K562 (cell line): ENCODE measurements around the gene UBE2I. TPM values are rescaled to one million over a fixed set of nuclear protein-coding genes. Genes with fewer than 3 reads are reported as not detected.

Experiments
- DLX4 ChIP-seq: fragments of 250-450 bp; sonication (Bioruptor Pico); IDR thresholded peaks from 2 replicates; pipeline ENCODE4 v1.6.1; 2021; ENCODE audit warnings: mild to moderate bottlenecking
- FOXA1 ChIP-seq: fragments of 450-650 bp; IDR thresholded peaks from 2 replicates; pipeline ENCODE4 v1.6.1; 2016; ENCODE audit warnings: mild to moderate bottlenecking, borderline replicate concordance
- HNRNPL ChIP-seq: fragments of 200-400 bp; formaldehyde crosslinking; IDR thresholded peaks from 2 replicates; pipeline ENCODE4 v1.6.1; 2017; ENCODE audit warnings: low read depth, mild to moderate bottlenecking, low read length
- KHSRP ChIP-seq: fragments of 450-650 bp; IDR thresholded peaks from 2 replicates; pipeline ENCODE4 v1.6.1; 2017
- MAX ChIP-seq: sonication (generic); formaldehyde crosslinking; IDR thresholded peaks from 2 replicates; pipeline ENCODE4 v1.9.0; 2022; ENCODE audit warnings: mild to moderate bottlenecking, missing genetic modification reagents
- NCOA1 ChIP-seq: fragments of 450-650 bp; IDR thresholded peaks from 2 replicates; pipeline ENCODE4 v1.6.1; 2016; ENCODE audit warnings: low read depth
- NR2C2 ChIP-seq, 2 experiments: fragments of 200-800 bp in 1 of 2; sonication (Bioruptor generic) in 1 of 2; sonication (generic) in 1 of 2; formaldehyde crosslinking in 1 of 2; IDR thresholded peaks; 2 replicates each; pipeline versions ENCODE4 v1.6.1 to v1.8.0; 2016 to 2022; ENCODE audit warnings: mild to moderate bottlenecking in 1 of 2, missing compliant biosample characterization in 1 of 2, missing genetic modification characterization in 1 of 2, missing genetic modification reagents in 1 of 2
- RBFOX2 ChIP-seq: fragments of 200-400 bp; formaldehyde crosslinking; IDR thresholded peaks from 2 replicates; pipeline ENCODE4 v1.6.1; 2017; ENCODE audit warnings: low read depth, mild to moderate bottlenecking, low read length, moderate library complexity
- ZEB2 ChIP-seq: fragments of 450-650 bp; IDR thresholded peaks from 2 replicates; pipeline ENCODE4 v1.6.1; 2016
- polyA plus RNA-seq, 8 experiments: library from polyadenylated mRNA; depleted of rRNA in 4 of 8; stranded (reverse) in 5 of 8; unstranded in 3 of 8; fragments of >200 nt; fragmentation: Nextera tagmentation in 2 of 8; fragmentation: Illumina TruSeq in 1 of 8; extraction: Ambion mirVana in 2 of 8; extraction: Trizol in 1 of 8; gene quantifications; 2 replicates each; pipeline versions ENCODE4 v1.2.1 to v1.2.3, GENCODE V29; 2011 to 2014; ENCODE audit warnings: inconsistent platforms in 1 of 8, missing spikeins in 1 of 8
- total RNA-seq, 7 experiments: library from RNA; depleted of rRNA in 6 of 7; stranded (reverse); fragments of >200 nt in 6 of 7; fragmentation: Illumina TruSeq in 2 of 7; extraction: Trizol in 2 of 7; gene quantifications; 2 replicates each; pipeline versions ENCODE4 v1.2.1 to v1.2.3, GENCODE V29; 2011 to 2021; ENCODE audit warnings: low replicate concordance in 1 of 7
- TF ChIP-seq, protein P1 (sequence below): fragments of 450-650 bp; formaldehyde crosslinking; IDR thresholded peaks from 2 replicates; pipeline ENCODE4 v1.4.0; 2020; ENCODE audit warnings: mild to moderate bottlenecking, moderate library complexity
- TF ChIP-seq, protein P2 (sequence below): fragments of 250-450 bp; sonication (Bioruptor Pico); IDR thresholded peaks from 2 replicates; pipeline ENCODE4 v1.4.0; 2020; ENCODE audit warnings: mild to moderate bottlenecking, moderate library complexity

Gene UBE2I
- total and polyA plus RNA-seq, 9 of the 15 experiments (the other 6 are each of a cell fraction or from before 2014, with no cell fraction given): 36.6 to 254 (median 104) TPM

DNA sequence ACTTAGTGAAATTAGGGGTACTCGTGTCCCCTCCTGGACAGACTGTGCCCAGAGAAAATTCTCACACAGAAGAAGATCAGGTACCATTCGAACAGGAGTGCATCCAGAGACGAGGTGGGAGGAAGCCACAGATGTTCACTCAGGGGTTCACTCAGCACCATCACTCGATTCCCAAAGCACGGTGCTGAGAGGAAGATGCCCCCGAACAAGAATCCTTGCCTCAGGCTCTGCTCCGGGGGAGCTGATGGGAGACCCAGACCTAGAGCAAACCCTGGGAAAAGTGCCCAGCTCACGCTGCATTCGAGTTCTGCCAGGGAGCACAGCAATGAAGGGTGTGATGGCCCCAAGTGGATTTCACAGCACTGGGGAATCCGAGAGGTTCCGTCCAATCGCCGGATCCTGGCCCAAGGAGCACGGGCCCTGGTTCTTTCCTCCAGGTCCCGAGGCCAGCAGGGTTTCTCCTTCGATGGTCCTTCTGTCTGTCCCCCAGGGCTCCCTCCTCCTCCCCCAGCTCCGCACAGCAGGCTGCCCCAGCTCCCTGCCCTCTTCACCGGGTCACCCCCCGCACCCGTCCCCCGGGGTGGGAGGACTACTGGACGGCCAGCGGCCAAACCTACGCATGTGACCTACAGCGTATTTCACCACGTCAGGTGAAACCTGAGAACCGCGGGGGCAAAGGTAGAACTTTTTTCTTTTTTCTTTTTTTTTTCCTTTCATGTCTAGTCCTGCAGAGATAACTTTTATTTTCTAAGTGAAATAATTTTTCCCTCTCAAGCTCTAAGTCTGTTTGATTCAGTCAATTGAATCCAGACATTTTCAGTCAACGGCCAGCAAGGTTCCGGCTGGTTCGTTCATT is 10.2 kb upstream of the UBE2I start (continued):
- TF ChIP-seq, protein P1, sequence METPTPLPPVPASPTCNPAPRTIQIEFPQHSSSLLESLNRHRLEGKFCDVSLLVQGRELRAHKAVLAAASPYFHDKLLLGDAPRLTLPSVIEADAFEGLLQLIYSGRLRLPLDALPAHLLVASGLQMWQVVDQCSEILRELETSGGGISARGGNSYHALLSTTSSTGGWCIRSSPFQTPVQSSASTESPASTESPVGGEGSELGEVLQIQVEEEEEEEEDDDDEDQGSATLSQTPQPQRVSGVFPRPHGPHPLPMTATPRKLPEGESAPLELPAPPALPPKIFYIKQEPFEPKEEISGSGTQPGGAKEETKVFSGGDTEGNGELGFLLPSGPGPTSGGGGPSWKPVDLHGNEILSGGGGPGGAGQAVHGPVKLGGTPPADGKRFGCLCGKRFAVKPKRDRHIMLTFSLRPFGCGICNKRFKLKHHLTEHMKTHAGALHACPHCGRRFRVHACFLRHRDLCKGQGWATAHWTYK: no peak
- TF ChIP-seq MAX (CRISPR knock-in tag): peak; percentile 37; the same call in 1 of the 2 replicates
- TF ChIP-seq, protein P2, sequence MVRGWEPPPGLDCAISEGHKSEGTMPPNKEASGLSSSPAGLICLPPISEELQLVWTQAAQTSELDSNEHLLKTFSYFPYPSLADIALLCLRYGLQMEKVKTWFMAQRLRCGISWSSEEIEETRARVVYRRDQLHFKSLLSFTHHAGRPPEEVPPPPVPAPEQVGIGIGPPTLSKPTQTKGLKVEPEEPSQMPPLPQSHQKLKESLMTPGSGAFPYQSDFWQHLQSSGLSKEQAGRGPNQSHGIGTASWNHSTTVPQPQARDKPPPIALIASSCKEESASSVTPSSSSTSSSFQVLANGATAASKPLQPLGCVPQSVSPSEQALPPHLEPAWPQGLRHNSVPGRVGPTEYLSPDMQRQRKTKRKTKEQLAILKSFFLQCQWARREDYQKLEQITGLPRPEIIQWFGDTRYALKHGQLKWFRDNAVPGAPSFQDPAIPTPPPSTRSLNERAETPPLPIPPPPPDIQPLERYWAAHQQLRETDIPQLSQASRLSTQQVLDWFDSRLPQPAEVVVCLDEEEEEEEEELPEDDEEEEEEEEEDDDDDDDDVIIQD (CRISPR knock-in tag): no peak
- no peak for TF ChIP-seq HNRNPL
- no peak for TF ChIP-seq NR2C2 (CRISPR knock-in tag; IDR thresholded peaks at IDR 0.05)
- TF ChIP-seq NR2C2 (tag; IDR thresholded peaks at IDR 0.05): peak; percentile 89
- TF ChIP-seq ZEB2: 0 out of 2 replicates have a peak, but pooled peaks have one; percentile 29
- TF ChIP-seq KHSRP: no peak
- TF ChIP-seq DLX4: no peak
- no peak for TF ChIP-seq RBFOX2
- TF ChIP-seq NCOA1: no peak
- no peak for TF ChIP-seq FOXA1
